ENCODE data around the gene TBC1D20. TPM values are rescaled to one million over a fixed set of nuclear protein-coding genes. Genes with fewer than 3 reads are reported as not detected.

Gene TBC1D20
- total RNA-seq, 2 donors from 2014 or later, result 38.0 to 53.1 TPM

GRCh38 chr20:438571-439469 is 23.5 kb downstream of the TBC1D20 start:
- TF ChIP-seq POLR2A (IDR thresholded peaks at IDR 0.05), result no peak
- TF ChIP-seq POLR2AphosphoS5 (IDR thresholded peaks at IDR 0.05), result no peak
- TF ChIP-seq CTCF (IDR thresholded peaks at IDR 0.05), result no peak
- peaks cover 16 to 19% of the 10 kb centered on the region in 2 donors for H3K36me3 ChIP-seq
- no peaks in the 10 kb centered on the region for H3K4me1 ChIP-seq (replicated peaks)
- 81% methylated on average over 18 of the region's 18 CpGs for whole genome bisulfite sequencing
- no peak overlapping the region for H3K4me3 ChIP-seq
- intact Hi-C loops (cut with DNase I), result no loop called here
- no peaks in the 10 kb centered on the region for H3K27me3 ChIP-seq (replicated peaks; ENCODE audit: insufficient read depth)
- DNase-seq (ENCODE audit: low spot score), result no peak
- no peaks in the 10 kb centered on the region for H3K9me3 ChIP-seq
- no peak overlapping the region for H3K27ac ChIP-seq

- intact Hi-C loops (cut with DNase I), result no loop called here
- Histone ChIP-seq H3K27ac (no peak overlapping the region), H3K9me3 (no peaks in the 10 kb centered on the region), H3K36me3 (peaks cover 16 to 19% of the 10 kb centered on the region in 2 donors), H3K4me1 (replicated peaks) (no peaks in the 10 kb centered on the region), H3K4me3 (no peak overlapping the region), H3K27me3 (replicated peaks; ENCODE audit: insufficient read depth) (no peaks in the 10 kb centered on the region)
- TF ChIP-seq POLR2A (IDR thresholded peaks at IDR 0.05) (no peak), POLR2AphosphoS5 (IDR thresholded peaks at IDR 0.05) (no peak), CTCF (IDR thresholded peaks at IDR 0.05) (no peak)
- DNase-seq (ENCODE audit: low spot score), result no peak
- 75% methylated on average over 6 of the region's 6 CpGs for WGBS
Measured at GRCh38 chr20:437787-438486, 24.4 kb downstream of the TBC1D20 start.

GRCh38 chr20:436476-436875 is 25.9 kb downstream of the TBC1D20 start:
- Histone ChIP-seq H3K4me3 (no peak overlapping the region), H3K27me3 (replicated peaks; ENCODE audit: insufficient read depth) (no peaks in the 10 kb centered on the region), H3K36me3 (peaks cover 14 to 17% of the 10 kb centered on the region in 2 donors), H3K4me1 (replicated peaks) (no peaks in the 10 kb centered on the region), H3K27ac (no peak overlapping the region), H3K9me3 (no peaks in the 10 kb centered on the region)
- no peak for DNase-seq (ENCODE audit: low spot score)
- TF ChIP-seq POLR2AphosphoS5 (IDR thresholded peaks at IDR 0.05), result no peak
- no peak for TF ChIP-seq POLR2A (IDR thresholded peaks at IDR 0.05)
- no peak for TF ChIP-seq CTCF (IDR thresholded peaks at IDR 0.05)
- WGBS, result 96% methylated on average over 5 of the region's 5 CpGs
- intact Hi-C loops (cut with DNase I), result no loop called here

- no peak overlapping the region for H3K4me3 ChIP-seq
- H3K4me1 ChIP-seq (replicated peaks), result no peaks in the 10 kb centered on the region
- DNase-seq (ENCODE audit: low spot score), result no peak
- TF ChIP-seq CTCF (IDR thresholded peaks at IDR 0.05) (no peak), POLR2AphosphoS5 (IDR thresholded peaks at IDR 0.05) (no peak), POLR2A (IDR thresholded peaks at IDR 0.05) (no peak)
- WGBS, result 65% methylated on average over 7 of the region's 7 CpGs
- H3K36me3 ChIP-seq, result peaks cover 7 to 16% of the 10 kb centered on the region in 2 donors
- intact Hi-C loops (cut with DNase I), result no loop called here
- no peak overlapping the region for H3K27ac ChIP-seq
- no peaks in the 10 kb centered on the region for H3K9me3 ChIP-seq
- no peaks in the 10 kb centered on the region for H3K27me3 ChIP-seq (replicated peaks; ENCODE audit: insufficient read depth)
Measured at GRCh38 chr20:435558-435957, 26.8 kb downstream of the TBC1D20 start.

All from prostate gland (tissue), 2 donors.